ENCODE results near the gene SLC39A8.
"Not testable (repeated sequence)": the region's sequence is repeated elsewhere in the genome, so short reads cannot be mapped to it uniquely, and the experiment has no call there.

The SLC39A8 gene

GRCh38 chr4:102362922-102363432 lies 17.7 kb upstream of the SLC39A8 start:
- no peak overlapping the region for H3K27ac ChIP-seq (ENCODE audit: extremely low read depth, low read depth, low read length)
- CTCF ChIA-PET = no interaction called here
- H3K36me3 ChIP-seq (ENCODE audit: control insufficient read depth in 2 of 2, insufficient read depth in 1 of 2, low read length in 2 of 2) = no peaks in the 10 kb centered on the region
- no peaks in the 10 kb centered on the region for H3K4me1 ChIP-seq (ENCODE audit: control insufficient read depth, insufficient read depth, low read length)
- H3K4me3 ChIP-seq (ENCODE audit: low read depth, low read length) = no peak overlapping the region
- TF ChIP-seq ZXDB (tag by site-specific recombination; IDR thresholded peaks at IDR 0.05) (no peak), ZNF121 (tag by site-specific recombination; IDR thresholded peaks at IDR 0.05) (no peak)
- POLR2A ChIA-PET = no interaction called here
- H3K9me3 ChIP-seq (ENCODE audit: control insufficient read depth, insufficient read depth, low read depth, low read length) = no peaks in the 10 kb centered on the region

- TF ChIP-seq, protein P1, sequence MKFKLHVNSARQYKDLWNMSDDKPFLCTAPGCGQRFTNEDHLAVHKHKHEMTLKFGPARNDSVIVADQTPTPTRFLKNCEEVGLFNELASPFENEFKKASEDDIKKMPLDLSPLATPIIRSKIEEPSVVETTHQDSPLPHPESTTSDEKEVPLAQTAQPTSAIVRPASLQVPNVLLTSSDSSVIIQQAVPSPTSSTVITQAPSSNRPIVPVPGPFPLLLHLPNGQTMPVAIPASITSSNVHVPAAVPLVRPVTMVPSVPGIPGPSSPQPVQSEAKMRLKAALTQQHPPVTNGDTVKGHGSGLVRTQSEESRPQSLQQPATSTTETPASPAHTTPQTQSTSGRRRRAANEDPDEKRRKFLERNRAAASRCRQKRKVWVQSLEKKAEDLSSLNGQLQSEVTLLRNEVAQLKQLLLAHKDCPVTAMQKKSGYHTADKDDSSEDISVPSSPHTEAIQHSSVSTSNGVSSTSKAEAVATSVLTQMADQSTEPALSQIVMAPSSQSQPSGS (tag by site-specific recombination; IDR thresholded peaks at IDR 0.05; ENCODE audit: low read depth) = 0 out of 2 replicates have a peak, but pooled peaks have one; percentile 39
- TF ChIP-seq ZNF112 (tag by site-specific recombination; IDR thresholded peaks at IDR 0.05) = no peak
- no peaks in the 10 kb centered on the region for H3K36me3 ChIP-seq (ENCODE audit: control insufficient read depth in 2 of 2, insufficient read depth in 1 of 2, low read length in 2 of 2)
- CTCF ChIA-PET = no interaction called here
- POLR2A ChIA-PET = no interaction called here
- H3K4me3 ChIP-seq (ENCODE audit: low read depth, low read length) = no peak overlapping the region
- H3K9me3 ChIP-seq (ENCODE audit: control insufficient read depth, insufficient read depth, low read depth, low read length) = no peaks in the 10 kb centered on the region
- H3K4me1 ChIP-seq (ENCODE audit: control insufficient read depth, insufficient read depth, low read length) = no peaks in the 10 kb centered on the region
- no peak overlapping the region for H3K27ac ChIP-seq (ENCODE audit: extremely low read depth, low read depth, low read length)
These were observed 12.8 kb upstream of the SLC39A8 start for GRCh38 chr4:102358128-102358527.

DNA sequence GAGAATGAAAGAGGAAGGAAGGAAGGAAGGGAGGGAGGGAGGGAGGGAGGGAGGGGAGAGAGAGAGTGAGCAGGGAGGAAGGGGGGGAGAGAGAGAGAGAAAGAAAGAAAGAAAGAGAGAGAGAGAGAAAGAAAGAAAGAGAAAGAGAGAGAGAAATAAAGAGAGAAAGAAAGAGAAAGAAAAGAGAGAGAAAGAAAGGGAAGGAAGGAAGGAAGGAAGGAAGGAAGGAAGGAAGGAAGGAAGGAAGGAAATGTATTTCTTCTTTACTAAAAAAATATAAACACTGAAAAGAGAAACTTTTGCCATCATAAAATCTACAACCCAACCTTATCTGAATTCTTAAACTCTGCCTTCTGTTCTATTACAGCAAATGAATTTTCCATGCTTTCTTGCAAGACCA lies 12.4 kb upstream of the SLC39A8 start:
- H3K4me1 ChIP-seq (ENCODE audit: control insufficient read depth, insufficient read depth, low read length); H3K36me3 ChIP-seq (ENCODE audit: control insufficient read depth in 2 of 2, insufficient read depth in 1 of 2, low read length in 2 of 2); H3K4me3 ChIP-seq (ENCODE audit: low read depth, low read length); CTCF ChIA-PET; H3K27ac ChIP-seq (ENCODE audit: extremely low read depth, low read depth, low read length); H3K9me3 ChIP-seq (ENCODE audit: control insufficient read depth, insufficient read depth, low read depth, low read length); POLR2A ChIA-PET: not testable (repeated sequence)
- 0 out of 2 replicates have a peak, but pooled peaks have one; percentile 32 for TF ChIP-seq ZNF596 (tag by site-specific recombination; IDR thresholded peaks at IDR 0.05)
- TF ChIP-seq ZNF366 (tag by site-specific recombination; conservative IDR thresholded peaks at IDR 0.05) = peak; percentile 65; the same call in 1 of the 2 replicates

GRCh38 chr4:102356562-102357202 lies 11.4 kb upstream of the SLC39A8 start:
- H3K27ac ChIP-seq (ENCODE audit: extremely low read depth, low read depth, low read length) = no peak overlapping the region
- H3K36me3 ChIP-seq (ENCODE audit: control insufficient read depth in 2 of 2, insufficient read depth in 1 of 2, low read length in 2 of 2) = no peaks in the 10 kb centered on the region
- no peak overlapping the region for H3K4me3 ChIP-seq (ENCODE audit: low read depth, low read length)
- ChIA-PET CTCF (no interaction called here), POLR2A (no interaction called here)
- no peaks in the 10 kb centered on the region for H3K9me3 ChIP-seq (ENCODE audit: control insufficient read depth, insufficient read depth, low read depth, low read length)
- no peaks in the 10 kb centered on the region for H3K4me1 ChIP-seq (ENCODE audit: control insufficient read depth, insufficient read depth, low read length)
- TF ChIP-seq, protein P2, sequence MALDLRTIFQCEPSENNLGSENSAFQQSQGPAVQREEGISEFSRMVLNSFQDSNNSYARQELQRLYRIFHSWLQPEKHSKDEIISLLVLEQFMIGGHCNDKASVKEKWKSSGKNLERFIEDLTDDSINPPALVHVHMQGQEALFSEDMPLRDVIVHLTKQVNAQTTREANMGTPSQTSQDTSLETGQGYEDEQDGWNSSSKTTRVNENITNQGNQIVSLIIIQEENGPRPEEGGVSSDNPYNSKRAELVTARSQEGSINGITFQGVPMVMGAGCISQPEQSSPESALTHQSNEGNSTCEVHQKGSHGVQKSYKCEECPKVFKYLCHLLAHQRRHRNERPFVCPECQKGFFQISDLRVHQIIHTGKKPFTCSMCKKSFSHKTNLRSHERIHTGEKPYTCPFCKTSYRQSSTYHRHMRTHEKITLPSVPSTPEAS (tag by site-specific recombination; IDR thresholded peaks at IDR 0.05) = no peak
- no peak for TF ChIP-seq ZFP41 (tag by site-specific recombination; IDR thresholded peaks at IDR 0.05; ENCODE audit: borderline replicate concordance)
- TF ChIP-seq ZNF677 (tag by site-specific recombination; IDR thresholded peaks at IDR 0.05) = no peak
- TF ChIP-seq ZNF529 (tag by site-specific recombination; IDR thresholded peaks at IDR 0.05; ENCODE audit: insufficient replicate concordance) = no peak
- TF ChIP-seq, protein P3, sequence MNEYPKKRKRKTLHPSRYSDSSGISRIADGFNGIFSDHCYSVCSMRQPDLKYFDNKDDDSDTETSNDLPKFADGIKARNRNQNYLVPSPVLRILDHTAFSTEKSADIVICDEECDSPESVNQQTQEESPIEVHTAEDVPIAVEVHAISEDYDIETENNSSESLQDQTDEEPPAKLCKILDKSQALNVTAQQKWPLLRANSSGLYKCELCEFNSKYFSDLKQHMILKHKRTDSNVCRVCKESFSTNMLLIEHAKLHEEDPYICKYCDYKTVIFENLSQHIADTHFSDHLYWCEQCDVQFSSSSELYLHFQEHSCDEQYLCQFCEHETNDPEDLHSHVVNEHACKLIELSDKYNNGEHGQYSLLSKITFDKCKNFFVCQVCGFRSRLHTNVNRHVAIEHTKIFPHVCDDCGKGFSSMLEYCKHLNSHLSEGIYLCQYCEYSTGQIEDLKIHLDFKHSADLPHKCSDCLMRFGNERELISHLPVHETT (tag by site-specific recombination; IDR thresholded peaks at IDR 0.05) = no peak
- no peak for TF ChIP-seq ZNF513 (tag by site-specific recombination; IDR thresholded peaks at IDR 0.05)
- no peak for TF ChIP-seq ZNF585B (tag by site-specific recombination; IDR thresholded peaks at IDR 0.05)
- TF ChIP-seq IKZF3 (tag by site-specific recombination; IDR thresholded peaks at IDR 0.05) = no peak
- TF ChIP-seq, protein P4, sequence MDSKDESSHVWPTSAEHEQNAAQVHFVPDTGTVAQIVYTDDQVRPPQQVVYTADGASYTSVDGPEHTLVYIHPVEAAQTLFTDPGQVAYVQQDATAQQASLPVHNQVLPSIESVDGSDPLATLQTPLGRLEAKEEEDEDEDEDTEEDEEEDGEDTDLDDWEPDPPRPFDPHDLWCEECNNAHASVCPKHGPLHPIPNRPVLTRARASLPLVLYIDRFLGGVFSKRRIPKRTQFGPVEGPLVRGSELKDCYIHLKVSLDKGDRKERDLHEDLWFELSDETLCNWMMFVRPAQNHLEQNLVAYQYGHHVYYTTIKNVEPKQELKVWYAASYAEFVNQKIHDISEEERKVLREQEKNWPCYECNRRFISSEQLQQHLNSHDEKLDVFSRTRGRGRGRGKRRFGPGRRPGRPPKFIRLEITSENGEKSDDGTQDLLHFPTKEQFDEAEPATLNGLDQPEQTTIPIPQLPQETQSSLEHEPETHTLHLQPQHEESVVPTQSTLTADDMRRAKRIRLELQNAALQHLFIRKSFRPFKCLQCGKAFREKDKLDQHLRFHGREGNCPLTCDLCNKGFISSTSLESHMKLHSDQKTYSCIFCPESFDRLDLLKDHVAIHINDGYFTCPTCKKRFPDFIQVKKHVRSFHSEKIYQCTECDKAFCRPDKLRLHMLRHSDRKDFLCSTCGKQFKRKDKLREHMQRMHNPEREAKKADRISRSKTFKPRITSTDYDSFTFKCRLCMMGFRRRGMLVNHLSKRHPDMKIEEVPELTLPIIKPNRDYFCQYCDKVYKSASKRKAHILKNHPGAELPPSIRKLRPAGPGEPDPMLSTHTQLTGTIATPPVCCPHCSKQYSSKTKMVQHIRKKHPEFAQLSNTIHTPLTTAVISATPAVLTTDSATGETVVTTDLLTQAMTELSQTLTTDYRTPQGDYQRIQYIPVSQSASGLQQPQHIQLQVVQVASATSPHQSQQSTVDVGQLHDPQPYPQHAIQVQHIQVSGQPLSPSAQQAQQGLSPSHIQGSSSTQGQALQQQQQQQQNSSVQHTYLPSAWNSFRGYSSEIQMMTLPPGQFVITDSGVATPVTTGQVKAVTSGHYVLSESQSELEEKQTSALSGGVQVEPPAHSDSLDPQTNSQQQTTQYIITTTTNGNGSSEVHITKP (tag by site-specific recombination; IDR thresholded peaks at IDR 0.05) = no peak
